ENCODE data around the gene RANBP3. TPM values are rescaled to one million over a fixed set of nuclear protein-coding genes. Genes with fewer than 3 reads are reported as not detected.

RANBP3 gene
- total and polyA plus RNA-seq, 7 donors: 40.5 to 71.7 (median 48.7) TPM

- DNase-seq (no peak), ATAC-seq (no peak)
- Histone ChIP-seq H3K9me3 (no peaks in the 10 kb centered on the region), H3K4me3 (no peak overlapping the region), H3K36me3 (ENCODE audit: insufficient read depth in 1 of 2, low read depth in 1 of 2) (peaks cover 7 to 14% of the 10 kb centered on the region in 2 donors), H3K4me1 (peaks cover 51% of the 10 kb centered on the region), H3K27me3 (ENCODE audit: insufficient read depth in 3 of 3, low read length in 2 of 3) (no peaks in the 10 kb centered on the region), H3K27ac (no peak overlapping the region)
- intact Hi-C loops (cut with DNase I): loop anchor here in 1 of 2 donors (10.0 kb wide), 1 partner anchor 301 kb away; the partner anchor contains the start of gene MLLT1
- WGBS, 3 donors: 76 to 87% (median 77%) methylated on average over 15 of the region's 15 CpGs
- TF ChIP-seq CTCF (IDR thresholded peaks at IDR 0.05): no peak
Measured at GRCh38 chr19:5973867-5974635, 3.9 kb downstream of the RANBP3 start.

GRCh38 chr19:5973376-5973775, 4.6 kb downstream of the RANBP3 start:
- DNase-seq (no peak), ATAC-seq (no peak)
- H3K27me3 ChIP-seq (ENCODE audit: insufficient read depth in 3 of 3, low read length in 2 of 3): no peaks in the 10 kb centered on the region
- H3K36me3 ChIP-seq (ENCODE audit: insufficient read depth in 1 of 2, low read depth in 1 of 2): peaks cover 7 to 14% of the 10 kb centered on the region in 2 donors
- 92 to 93% (median 92%) methylated on average over 5 of the region's 5 CpGs for WGBS, 3 donors
- no peak overlapping the region for H3K4me3 ChIP-seq
- peaks cover 52% of the 10 kb centered on the region for H3K4me1 ChIP-seq
- no peak overlapping the region for H3K27ac ChIP-seq
- no peak for TF ChIP-seq CTCF (IDR thresholded peaks at IDR 0.05)
- no peaks in the 10 kb centered on the region for H3K9me3 ChIP-seq
- intact Hi-C loops (cut with DNase I): loop anchor here in 1 of 2 donors (10.0 kb wide), 1 partner anchor 301 kb away; the partner anchor contains the start of gene MLLT1

- no peak overlapping the region for H3K4me3 ChIP-seq
- peaks cover 7 to 14% of the 10 kb centered on the region in 2 donors for H3K36me3 ChIP-seq (ENCODE audit: insufficient read depth in 1 of 2, low read depth in 1 of 2)
- no peaks in the 10 kb centered on the region for H3K27me3 ChIP-seq (ENCODE audit: insufficient read depth in 3 of 3, low read length in 2 of 3)
- H3K9me3 ChIP-seq: no peaks in the 10 kb centered on the region
- ATAC-seq (no peak), DNase-seq (no peak)
- TF ChIP-seq CTCF (IDR thresholded peaks at IDR 0.05): no peak
- intact Hi-C loops (cut with DNase I): loop anchor here in 1 of 2 donors (10.0 kb wide), 1 partner anchor 302 kb away; the partner anchor contains the start of gene MLLT1
- no peak overlapping the region for H3K27ac ChIP-seq
- peaks cover 63% of the 10 kb centered on the region for H3K4me1 ChIP-seq
- WGBS, 3 donors: 73 to 82% (median 77%) methylated on average over 9 of the region's 9 CpGs
Measured at GRCh38 chr19:5972355-5972731, 5.6 kb downstream of the RANBP3 start.

GRCh38 chr19:5971714-5972354, 6.1 kb downstream of the RANBP3 start:
- no peak overlapping the region for H3K27ac ChIP-seq
- TF ChIP-seq CTCF (IDR thresholded peaks at IDR 0.05): no peak
- 91 to 94% (median 93%) methylated on average over 2 of the region's 2 CpGs for WGBS, 3 donors
- H3K9me3 ChIP-seq: no peaks in the 10 kb centered on the region
- H3K36me3 ChIP-seq (ENCODE audit: insufficient read depth in 1 of 2, low read depth in 1 of 2): peaks cover 7 to 14% of the 10 kb centered on the region in 2 donors
- H3K4me3 ChIP-seq: no peak overlapping the region
- intact Hi-C loops (cut with DNase I): loop anchor here in 1 of 2 donors (10.0 kb wide), 1 partner anchor 303 kb away; the partner anchor contains the start of gene MLLT1
- DNase-seq: no peak
- ATAC-seq: no peak
- peaks cover 64% of the 10 kb centered on the region for H3K4me1 ChIP-seq
- H3K27me3 ChIP-seq (ENCODE audit: insufficient read depth in 3 of 3, low read length in 2 of 3): no peaks in the 10 kb centered on the region

Data from psoas muscle (tissue), 8 donors.